ENCODE measurements around the gene POU2F1.

DNA sequence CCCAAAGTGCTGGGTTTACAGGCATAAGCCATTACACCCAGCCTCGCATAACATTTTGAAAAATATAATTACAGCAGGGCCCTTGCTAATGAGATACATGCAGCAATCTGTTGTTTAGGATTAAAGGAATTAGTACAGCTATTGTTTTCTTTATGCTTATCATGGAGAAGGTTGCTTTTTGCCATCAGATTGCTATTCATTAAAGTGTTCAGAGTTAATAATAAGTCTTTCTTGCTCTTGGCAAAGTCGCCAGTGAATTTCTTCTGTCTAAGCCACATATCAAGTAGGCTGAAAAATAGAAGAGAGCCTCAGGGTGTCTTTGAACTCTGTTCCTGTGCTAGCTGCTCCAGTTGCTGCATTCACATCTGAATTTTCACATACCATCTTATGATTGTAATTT is 144.1 kb downstream of the POU2F1 start:
- TF ChIP-seq POLR2A (IDR thresholded peaks at IDR 0.05), result no peak
- TF ChIP-seq, protein P1, sequence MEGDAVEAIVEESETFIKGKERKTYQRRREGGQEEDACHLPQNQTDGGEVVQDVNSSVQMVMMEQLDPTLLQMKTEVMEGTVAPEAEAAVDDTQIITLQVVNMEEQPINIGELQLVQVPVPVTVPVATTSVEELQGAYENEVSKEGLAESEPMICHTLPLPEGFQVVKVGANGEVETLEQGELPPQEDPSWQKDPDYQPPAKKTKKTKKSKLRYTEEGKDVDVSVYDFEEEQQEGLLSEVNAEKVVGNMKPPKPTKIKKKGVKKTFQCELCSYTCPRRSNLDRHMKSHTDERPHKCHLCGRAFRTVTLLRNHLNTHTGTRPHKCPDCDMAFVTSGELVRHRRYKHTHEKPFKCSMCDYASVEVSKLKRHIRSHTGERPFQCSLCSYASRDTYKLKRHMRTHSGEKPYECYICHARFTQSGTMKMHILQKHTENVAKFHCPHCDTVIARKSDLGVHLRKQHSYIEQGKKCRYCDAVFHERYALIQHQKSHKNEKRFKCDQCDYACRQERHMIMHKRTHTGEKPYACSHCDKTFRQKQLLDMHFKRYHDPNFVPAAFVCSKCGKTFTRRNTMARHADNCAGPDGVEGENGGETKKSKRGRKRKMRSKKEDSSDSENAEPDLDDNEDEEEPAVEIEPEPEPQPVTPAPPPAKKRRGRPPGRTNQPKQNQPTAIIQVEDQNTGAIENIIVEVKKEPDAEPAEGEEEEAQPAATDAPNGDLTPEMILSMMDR (IDR thresholded peaks at IDR 0.05), result no peak
